Measurements from ENCODE around the gene RNASE13.
"Not testable (repeated sequence)": the region's sequence is repeated elsewhere in the genome, so short reads cannot be mapped to it uniquely, and the experiment has no call there.

Gene RNASE13

GRCh38 chr14:21041676-21042433 is 7.2 kb upstream of the RNASE13 start, which contains the start of gene RNASE7:
Gene RNASE7 (plus strand): TSS chr14:21042362. CDS start chr14:21042993, 631 bp downstream.
- TF ChIP-seq CTCF (IDR thresholded peaks at IDR 0.05; ENCODE audit: low read depth, low read length): no peak
- H3K27me3 ChIP-seq (ENCODE audit: insufficient read depth, low read depth, severe bottlenecking): no peaks in the 10 kb centered on the region
- no peaks in the 10 kb centered on the region for H3K36me3 ChIP-seq
- DNase-seq: no peak
- H3K4me3 ChIP-seq (ENCODE audit: low read depth, low read length): no peak within 1 kb of the TSS
- no peak within 1 kb of the TSS for H3K27ac ChIP-seq
- no peaks in the 10 kb centered on the region for H3K9me3 ChIP-seq (ENCODE audit: severe bottlenecking)

GRCh38 chr14:21040941-21041340 is 6.3 kb upstream of the RNASE13 start:
- DNase-seq; H3K27ac ChIP-seq; H3K4me3 ChIP-seq (ENCODE audit: low read depth, low read length); H3K27me3 ChIP-seq (ENCODE audit: insufficient read depth, low read depth, severe bottlenecking); H3K9me3 ChIP-seq (ENCODE audit: severe bottlenecking); H3K36me3 ChIP-seq: not testable (repeated sequence)

GRCh38 chr14:21040370-21040925 is 5.8 kb upstream of the RNASE13 start:
- H3K9me3 ChIP-seq (ENCODE audit: severe bottlenecking): no peaks in the 10 kb centered on the region
- no peak for DNase-seq
- no peaks in the 10 kb centered on the region for H3K27me3 ChIP-seq (ENCODE audit: insufficient read depth, low read depth, severe bottlenecking)
- H3K27ac ChIP-seq: no peak overlapping the region; the same call in 1 of the 2 replicates
- H3K4me3 ChIP-seq (ENCODE audit: low read depth, low read length): no peak overlapping the region
- no peak for TF ChIP-seq CTCF (IDR thresholded peaks at IDR 0.05; ENCODE audit: low read depth, low read length)
- H3K36me3 ChIP-seq: no peaks in the 10 kb centered on the region

GRCh38 chr14:21039585-21040369 is 5.2 kb upstream of the RNASE13 start:
- peak overlapping the region; percentile 51 for H3K27ac ChIP-seq
- TF ChIP-seq CTCF (IDR thresholded peaks at IDR 0.05; ENCODE audit: low read depth, low read length): peak; percentile 67
- DNase-seq: peak; percentile 63

GRCh38 chr14:21038441-21039422 is 4.1 kb upstream of the RNASE13 start:
- no peaks in the 10 kb centered on the region for H3K36me3 ChIP-seq
- TF ChIP-seq CTCF (IDR thresholded peaks at IDR 0.05; ENCODE audit: low read depth, low read length): no peak
- no peaks in the 10 kb centered on the region for H3K9me3 ChIP-seq (ENCODE audit: severe bottlenecking)
- no peak overlapping the region for H3K4me3 ChIP-seq (ENCODE audit: low read depth, low read length)
- peak overlapping the region; percentile 51 for H3K27ac ChIP-seq
- peak; percentile 89 for DNase-seq
- no peaks in the 10 kb centered on the region for H3K27me3 ChIP-seq (ENCODE audit: insufficient read depth, low read depth, severe bottlenecking)

More at GRCh38 chr14:21039585-21040369, 5.2 kb upstream of the RNASE13 start:
- no peaks in the 10 kb centered on the region for H3K9me3 ChIP-seq (ENCODE audit: severe bottlenecking)
- no peaks in the 10 kb centered on the region for H3K36me3 ChIP-seq
- H3K4me3 ChIP-seq (ENCODE audit: low read depth, low read length): no peak overlapping the region
- H3K27me3 ChIP-seq (ENCODE audit: insufficient read depth, low read depth, severe bottlenecking): no peaks in the 10 kb centered on the region
